Measurements from ENCODE around the gene CRYBA2.

The CRYBA2 gene

GRCh38 chr2:218952160-218952559, 41.1 kb downstream of the CRYBA2 start:
- DNase-seq, result no peak

GRCh38 chr2:218946621-218947020, 46.6 kb downstream of the CRYBA2 start:
- no peak for DNase-seq

- DNase-seq, result no peak
Observed at GRCh38 chr2:218944759-218945404, 48.3 kb downstream of the CRYBA2 start.

All from NCI-H69 (cell line).